PC-9 (cell line): ENCODE results near the gene PTPRG.

Experiments used
- EZH2 ChIP-seq: fragments of 200-600 bp; sonication (generic); IDR thresholded peaks from 2 replicates; pipeline ENCODE4 v1.8.0; 2017; ENCODE audit warnings: antibody characterized with exemption, low read depth
- TF ChIP-seq, protein P1 (sequence below): fragments of 200-600 bp; sonication (generic); conservative IDR thresholded peaks from 2 replicates; pipeline ENCODE4 v1.6.1; 2017; ENCODE audit warnings: mixed run types, antibody characterized with exemption, mild to moderate bottlenecking, moderate library complexity

GRCh38 chr3:61908382-61908781 lies 347.0 kb downstream of the PTPRG start:
- no peak for TF ChIP-seq EZH2
- TF ChIP-seq, protein P1, sequence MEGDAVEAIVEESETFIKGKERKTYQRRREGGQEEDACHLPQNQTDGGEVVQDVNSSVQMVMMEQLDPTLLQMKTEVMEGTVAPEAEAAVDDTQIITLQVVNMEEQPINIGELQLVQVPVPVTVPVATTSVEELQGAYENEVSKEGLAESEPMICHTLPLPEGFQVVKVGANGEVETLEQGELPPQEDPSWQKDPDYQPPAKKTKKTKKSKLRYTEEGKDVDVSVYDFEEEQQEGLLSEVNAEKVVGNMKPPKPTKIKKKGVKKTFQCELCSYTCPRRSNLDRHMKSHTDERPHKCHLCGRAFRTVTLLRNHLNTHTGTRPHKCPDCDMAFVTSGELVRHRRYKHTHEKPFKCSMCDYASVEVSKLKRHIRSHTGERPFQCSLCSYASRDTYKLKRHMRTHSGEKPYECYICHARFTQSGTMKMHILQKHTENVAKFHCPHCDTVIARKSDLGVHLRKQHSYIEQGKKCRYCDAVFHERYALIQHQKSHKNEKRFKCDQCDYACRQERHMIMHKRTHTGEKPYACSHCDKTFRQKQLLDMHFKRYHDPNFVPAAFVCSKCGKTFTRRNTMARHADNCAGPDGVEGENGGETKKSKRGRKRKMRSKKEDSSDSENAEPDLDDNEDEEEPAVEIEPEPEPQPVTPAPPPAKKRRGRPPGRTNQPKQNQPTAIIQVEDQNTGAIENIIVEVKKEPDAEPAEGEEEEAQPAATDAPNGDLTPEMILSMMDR: no peak
